KMS-11 (cell line): ENCODE measurements around the gene SLC6A4.

Experiments
- H2AFZ ChIP-seq: fragments of 200-600 bp; sonication (generic); 2 replicates; pipeline ENCODE4 v1.6.1; 2016; ENCODE audit warnings: antibody characterized with exemption, mixed run types, low read depth
- H3K27ac ChIP-seq: fragments of 200-600 bp; sonication (generic); 2 replicates; pipeline ENCODE4 v1.6.1; 2016; ENCODE audit warnings: mild to moderate bottlenecking, mixed run types
- H3K27me3 ChIP-seq: fragments of 200-600 bp; sonication (generic); 2 replicates; pipeline ENCODE4 v1.6.1; 2017; ENCODE audit warnings: mild to moderate bottlenecking, low read depth, mixed run types, moderate library complexity; ENCODE audit not compliant: insufficient read depth
- H3K36me3 ChIP-seq: fragments of 200-600 bp; sonication (generic); 2 replicates; pipeline ENCODE4 v1.6.1; 2017; ENCODE audit warnings: mild to moderate bottlenecking, mixed run types; ENCODE audit not compliant: insufficient read depth
- H3K4me1 ChIP-seq: fragments of 200-600 bp; sonication (generic); 2 replicates; pipeline ENCODE4 v1.6.1; 2016; ENCODE audit warnings: mild to moderate bottlenecking, low read depth, mixed run types; ENCODE audit not compliant: poor library complexity, severe bottlenecking
- H3K4me2 ChIP-seq: fragments of 200-600 bp; sonication (generic); 2 replicates; pipeline ENCODE4 v1.7.0; 2016; ENCODE audit warnings: mild to moderate bottlenecking, mixed run types
- H3K4me3 ChIP-seq: fragments of 200-600 bp; sonication (generic); IDR thresholded peaks from 2 replicates; pipeline ENCODE4 v1.6.1; 2017; ENCODE audit warnings: low read depth, low read length, mixed read lengths; ENCODE audit not compliant: insufficient read depth
- H3K79me2 ChIP-seq: fragments of 200-600 bp; sonication (generic); 2 replicates; pipeline ENCODE4 v1.6.1; 2016; ENCODE audit warnings: low read depth, mixed run types; ENCODE audit not compliant: insufficient read depth
- H3K9ac ChIP-seq: fragments of 200-600 bp; sonication (generic); 2 replicates; pipeline ENCODE4 v1.6.1; 2016; ENCODE audit warnings: mild to moderate bottlenecking, mixed run types
- H4K20me1 ChIP-seq: fragments of 200-600 bp; sonication (generic); 2 replicates; pipeline ENCODE4 v1.6.1; 2016; ENCODE audit warnings: mild to moderate bottlenecking, mixed run types; ENCODE audit not compliant: insufficient read depth
- CTCF ChIP-seq: fragments of 200-600 bp; sonication (generic); conservative IDR thresholded peaks from 2 replicates; pipeline ENCODE4 v1.6.1; 2017; ENCODE audit warnings: low read depth, mild to moderate bottlenecking, antibody characterized with exemption, low read length, moderate library complexity, mixed read lengths

SLC6A4 gene

GRCh38 chr17:30224419-30224960, 11.0 kb downstream of the SLC6A4 start:
- Histone ChIP-seq H3K27ac (no peak overlapping the region), H3K4me3 (no peak overlapping the region), H3K4me1 (no peaks in the 10 kb centered on the region), H3K9ac (no peak overlapping the region), H3K36me3 (no peaks in the 10 kb centered on the region), H2AFZ (no peak overlapping the region), H3K27me3 (no peaks in the 10 kb centered on the region), H4K20me1 (no peaks in the 10 kb centered on the region), H3K79me2 (no peaks in the 10 kb centered on the region), H3K4me2 (no peak overlapping the region)
- TF ChIP-seq CTCF: no peak

- H3K27ac ChIP-seq: no peak overlapping the region
- no peak overlapping the region for H3K9ac ChIP-seq
- H3K79me2 ChIP-seq: no peaks in the 10 kb centered on the region
- TF ChIP-seq CTCF: no peak
- no peaks in the 10 kb centered on the region for H4K20me1 ChIP-seq
- no peaks in the 10 kb centered on the region for H3K36me3 ChIP-seq
- no peak overlapping the region for H3K4me2 ChIP-seq
- no peak overlapping the region for H2AFZ ChIP-seq
- H3K4me1 ChIP-seq: no peaks in the 10 kb centered on the region
- no peaks in the 10 kb centered on the region for H3K27me3 ChIP-seq
- no peak overlapping the region for H3K4me3 ChIP-seq
These were observed 12.7 kb downstream of the SLC6A4 start for GRCh38 chr17:30222721-30223175.

GRCh38 chr17:30222251-30222650, 13.2 kb downstream of the SLC6A4 start:
- H4K20me1 ChIP-seq: no peaks in the 10 kb centered on the region
- no peak overlapping the region for H3K27ac ChIP-seq
- H3K79me2 ChIP-seq: no peaks in the 10 kb centered on the region
- no peak overlapping the region for H2AFZ ChIP-seq
- H3K27me3 ChIP-seq: no peaks in the 10 kb centered on the region
- no peak overlapping the region for H3K4me2 ChIP-seq
- H3K36me3 ChIP-seq: no peaks in the 10 kb centered on the region
- no peak overlapping the region for H3K9ac ChIP-seq
- TF ChIP-seq CTCF: no peak
- H3K4me3 ChIP-seq: no peak overlapping the region
- no peaks in the 10 kb centered on the region for H3K4me1 ChIP-seq

GRCh38 chr17:30221346-30221745, 14.2 kb downstream of the SLC6A4 start:
- Histone ChIP-seq H3K36me3 (no peaks in the 10 kb centered on the region), H2AFZ (no peak overlapping the region), H3K79me2 (no peaks in the 10 kb centered on the region), H3K4me3 (no peak overlapping the region), H3K27me3 (no peaks in the 10 kb centered on the region), H3K27ac (no peak overlapping the region), H3K4me1 (no peaks in the 10 kb centered on the region), H3K9ac (no peak overlapping the region), H3K4me2 (no peak overlapping the region), H4K20me1 (no peaks in the 10 kb centered on the region)
- TF ChIP-seq CTCF: no peak
